HG03432 (cell line): ENCODE results near the gene EMD.
"Not testable (repeated sequence)": the region's sequence is repeated elsewhere in the genome, so short reads cannot be mapped to it uniquely, and the experiment has no call there.

ENCODE experiments used
- ATAC-seq: cut with Tn5 transposase; IDR thresholded peaks from one replicate; pipeline ENCODE4 v1.9.1; 2021; ENCODE audit warnings: mild to moderate bottlenecking, moderate library complexity; ENCODE audit not compliant: unreplicated experiment

EMD gene

DNA sequence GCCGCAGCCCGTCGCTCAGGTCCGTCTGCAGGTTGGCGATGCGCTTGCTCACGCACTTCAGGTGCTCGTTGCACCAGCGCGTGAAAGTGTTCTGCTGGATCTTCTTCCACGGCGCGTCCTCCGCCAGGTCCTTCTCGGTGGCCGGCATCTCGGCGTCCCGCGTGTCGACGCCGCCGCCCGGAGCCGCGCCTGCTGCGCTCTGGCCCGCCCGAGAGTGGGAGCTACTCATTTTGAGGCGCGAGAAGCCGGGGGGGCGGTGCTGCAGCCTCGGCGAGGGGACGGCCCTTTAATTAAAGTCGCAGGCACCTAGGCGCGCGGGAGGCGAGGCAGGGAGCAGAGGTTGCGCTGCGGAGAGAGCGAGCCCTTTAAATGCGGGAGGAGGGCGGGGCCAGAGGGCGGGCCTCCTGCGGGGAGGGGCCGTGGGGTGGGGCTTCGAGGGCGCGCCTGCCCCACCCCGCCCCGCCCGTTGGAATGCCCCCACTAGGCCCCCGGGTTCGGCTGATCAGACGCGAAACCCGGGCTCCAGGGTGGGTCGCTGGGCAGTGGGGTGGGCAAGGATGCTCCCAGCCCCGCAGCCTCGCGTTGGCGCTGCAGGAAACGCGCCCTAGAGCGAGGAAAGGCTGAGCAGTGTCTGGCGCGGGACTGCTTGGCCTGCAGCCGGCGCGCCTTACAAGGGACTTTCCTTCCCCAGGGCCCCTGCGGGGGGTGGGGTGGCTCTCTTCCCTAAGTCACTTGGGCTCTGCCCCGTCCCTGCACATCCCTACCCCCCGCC, 7.9 kb upstream of the EMD start:
- ATAC-seq: peak; percentile 61

DNA sequence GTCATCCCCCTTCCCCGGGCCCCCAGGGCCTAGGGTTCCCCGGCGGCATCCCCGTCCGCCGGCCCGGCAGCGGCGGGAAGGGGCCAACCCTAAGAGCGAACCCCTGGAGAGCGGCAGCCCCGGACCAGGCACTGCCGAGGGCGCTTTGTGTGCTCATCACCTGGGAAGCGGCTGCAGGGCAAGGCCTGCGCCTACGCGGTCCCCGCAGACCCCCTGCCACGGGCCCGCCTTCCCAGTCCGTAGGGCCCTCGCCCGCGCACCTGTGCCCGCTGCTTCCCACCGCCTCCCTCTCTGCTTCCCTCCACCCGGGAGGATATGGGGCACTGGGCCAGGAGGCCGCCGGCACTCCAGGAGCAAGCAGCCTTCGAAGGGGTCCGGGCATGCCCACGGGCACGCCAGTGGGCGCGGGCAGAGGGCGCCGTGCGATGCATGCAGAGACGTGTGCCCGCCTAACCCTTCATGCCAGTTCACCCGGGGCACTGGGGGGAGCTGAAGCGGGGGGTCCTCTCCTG, 7.2 kb upstream of the EMD start:
- no peak for ATAC-seq

DNA sequence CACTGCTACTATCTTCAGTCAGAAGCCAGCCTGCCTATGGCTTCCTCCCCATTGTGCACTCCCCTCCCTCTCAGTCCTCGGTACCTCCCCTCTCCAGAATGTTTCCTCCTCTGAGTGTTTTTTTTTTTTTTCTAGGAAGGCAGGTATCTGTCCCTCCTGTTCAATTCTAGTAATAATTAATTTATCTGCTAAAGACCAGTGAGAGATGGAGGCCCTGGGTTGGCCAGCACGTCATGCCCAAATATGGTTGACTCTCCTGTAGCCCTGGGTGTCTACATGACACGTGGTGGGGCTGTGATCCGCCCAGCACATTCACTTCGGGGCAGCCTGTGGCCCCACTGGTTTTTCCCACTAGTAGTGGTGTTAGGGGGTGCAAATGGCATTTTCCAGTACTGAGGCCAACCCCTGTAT, 6.5 kb upstream of the EMD start:
- no peak for ATAC-seq

DNA sequence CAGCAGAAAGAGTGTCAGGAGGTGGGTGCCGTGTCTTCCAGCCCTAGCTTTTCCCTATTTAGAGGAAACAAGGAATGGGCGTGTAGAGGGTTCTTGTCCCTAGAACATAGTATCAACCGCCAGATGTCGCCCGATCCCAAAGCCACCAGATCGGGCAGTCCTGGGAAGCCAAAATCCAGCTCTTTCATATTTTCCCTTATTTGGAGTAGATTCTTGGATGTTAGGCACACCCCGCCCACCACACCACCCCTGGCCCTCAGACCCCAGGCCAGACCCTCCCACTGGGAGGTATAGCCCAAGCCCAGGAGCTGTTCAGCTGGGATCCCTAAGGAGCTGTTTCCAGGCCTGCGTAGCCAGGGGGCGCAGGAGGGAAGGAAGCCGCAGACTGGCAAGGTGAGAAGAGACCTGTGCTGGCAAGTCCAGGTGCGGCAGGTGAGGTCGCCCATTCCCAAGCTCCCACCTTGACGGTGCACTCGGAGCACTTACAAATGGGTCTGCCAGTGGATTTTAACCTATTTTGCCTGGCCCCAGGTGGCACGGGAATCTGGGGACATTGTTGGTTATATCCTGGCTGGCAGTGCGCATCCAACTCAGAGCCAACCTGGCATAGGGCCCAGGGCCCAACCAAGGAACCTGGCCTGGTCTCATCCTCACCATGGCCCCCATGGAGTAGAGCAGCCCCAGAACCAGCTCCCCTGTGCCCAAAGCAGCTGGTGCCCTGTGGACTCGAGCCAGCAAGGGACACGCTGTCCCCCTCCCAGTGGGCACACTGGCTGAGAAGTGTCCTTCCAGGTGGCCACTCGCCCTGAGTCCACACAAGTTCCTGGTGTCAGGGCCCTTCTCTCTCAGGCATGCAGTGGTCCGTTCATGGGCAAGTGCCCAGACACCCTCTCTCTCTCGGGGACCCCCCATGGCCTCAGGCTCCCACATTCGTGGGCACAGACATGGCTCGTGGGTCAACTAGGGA, 5.5 kb upstream of the EMD start:
- no peak for ATAC-seq

DNA sequence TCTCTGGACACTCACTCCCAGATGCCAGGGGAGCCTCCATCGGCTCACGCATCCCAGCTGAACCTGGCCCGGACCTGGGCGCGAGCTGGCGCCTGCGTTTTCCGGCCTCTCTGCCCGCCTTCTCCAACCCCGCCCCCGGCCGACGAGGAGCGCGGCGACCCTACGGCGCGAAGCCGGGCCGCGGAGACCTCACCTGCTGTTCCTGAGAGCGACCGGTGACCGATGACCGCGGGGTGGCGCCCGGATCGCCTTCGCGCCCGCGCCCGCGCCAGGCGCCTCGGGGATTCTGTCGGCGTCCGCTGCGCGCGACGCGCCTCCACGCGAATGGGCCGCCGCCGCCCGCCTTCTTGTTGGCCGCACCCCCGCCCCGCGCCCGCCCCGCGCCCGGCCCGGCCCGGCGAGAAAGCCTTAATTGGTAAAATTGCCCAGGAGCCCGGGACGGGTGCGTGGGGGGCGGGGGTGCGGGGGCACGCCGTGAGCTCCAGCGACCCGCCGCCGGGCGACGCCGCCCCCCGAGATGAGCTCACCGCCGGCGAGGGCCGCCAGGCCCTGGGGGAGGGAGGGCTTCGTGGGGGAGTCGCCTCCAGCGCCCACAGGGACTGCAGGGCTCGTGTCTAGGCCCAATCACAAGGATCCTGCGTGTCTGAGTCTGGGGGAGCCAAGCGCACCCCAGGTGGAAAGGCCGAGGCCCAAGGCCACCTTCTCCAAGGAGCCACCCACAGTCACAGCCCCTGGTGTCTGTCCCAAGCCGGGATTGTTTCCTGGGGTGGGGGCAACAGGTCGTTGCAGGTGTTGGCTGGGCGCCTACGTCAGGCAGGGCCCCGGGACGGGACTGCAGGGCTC, 4.6 kb upstream of the EMD start, which contains the start of gene FLNA:
TSS of gene FLNA (minus strand) at position 322 of the 843 bp plus-strand sequence. CDS start 3,389 bp downstream, outside the sequence.
- ATAC-seq: no peak

DNA sequence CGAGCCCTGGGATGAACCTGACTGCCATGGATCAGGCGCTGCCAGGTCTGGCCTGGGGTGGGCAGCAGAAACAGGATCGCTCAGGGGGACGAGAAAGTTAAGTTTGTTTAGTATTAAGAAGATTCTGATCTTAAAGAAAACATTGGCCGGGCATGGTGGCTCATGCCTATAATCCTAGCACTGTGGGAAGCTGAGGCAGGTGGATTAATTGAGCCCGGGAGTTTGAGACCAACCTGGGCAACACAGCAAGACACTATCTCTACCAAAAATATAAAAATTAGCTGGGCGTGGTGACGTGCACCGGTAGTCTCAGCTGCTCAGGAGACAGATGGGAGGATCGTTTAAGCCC, 4.0 kb upstream of the EMD start:
- no peak for ATAC-seq

DNA sequence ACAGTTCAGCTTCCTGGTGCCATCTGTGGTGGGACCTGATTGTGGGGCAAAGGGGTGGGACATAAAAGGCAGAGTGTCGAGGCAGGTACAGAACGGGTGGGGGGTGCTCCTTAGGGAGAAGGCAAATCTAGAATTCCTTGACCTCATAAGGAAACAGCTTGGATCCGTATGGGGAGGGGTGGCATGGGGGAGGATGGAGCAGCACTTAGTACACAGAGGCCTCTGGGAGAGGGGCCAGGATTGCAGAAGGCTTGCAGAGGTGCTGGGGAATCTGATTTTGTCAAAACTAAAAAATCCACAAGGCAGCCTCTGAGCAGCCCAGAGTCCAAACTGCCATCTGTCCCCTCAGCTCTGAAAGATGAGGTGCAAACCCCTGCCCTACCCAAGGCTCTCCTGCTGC, 2.3 kb upstream of the EMD start:
- ATAC-seq: no peak

DNA sequence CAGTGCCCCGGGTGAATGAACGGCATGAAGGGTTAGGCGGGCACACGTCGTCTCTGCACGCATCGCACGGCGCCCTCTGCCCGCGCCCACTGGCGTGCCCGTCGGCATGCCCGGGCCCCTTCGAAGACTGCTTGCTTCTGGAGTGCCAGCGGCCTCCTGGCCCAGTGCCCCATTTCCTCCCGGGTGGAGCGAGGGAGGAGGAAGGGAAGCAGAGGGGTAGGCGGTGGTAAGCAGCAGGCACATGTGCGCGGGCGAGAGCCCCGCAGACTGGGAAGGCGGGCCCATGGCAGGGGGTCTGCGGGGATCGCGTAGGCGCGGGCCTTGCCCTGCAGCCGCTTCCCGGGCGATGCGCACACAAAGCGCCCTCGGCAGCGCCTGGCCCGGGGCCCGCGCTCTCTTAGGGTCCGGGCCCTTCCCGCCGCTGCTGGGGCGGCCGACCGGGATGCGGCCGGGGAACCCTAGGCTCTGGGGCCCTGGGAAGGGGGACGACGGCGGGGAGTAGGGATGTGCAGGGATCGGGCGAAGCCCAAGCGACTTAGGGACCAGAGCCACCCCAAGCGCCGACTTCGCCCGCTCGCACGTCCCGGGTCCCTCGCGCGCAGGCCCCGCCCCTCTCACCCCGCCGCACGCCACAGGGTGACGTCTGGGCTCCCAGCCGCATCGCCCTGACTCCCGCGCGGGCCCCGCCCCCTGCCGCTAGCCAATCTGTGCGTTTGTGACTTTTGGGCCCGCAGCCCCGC, 866 bp upstream of the EMD start:
- ATAC-seq: peak; percentile 8

DNA sequence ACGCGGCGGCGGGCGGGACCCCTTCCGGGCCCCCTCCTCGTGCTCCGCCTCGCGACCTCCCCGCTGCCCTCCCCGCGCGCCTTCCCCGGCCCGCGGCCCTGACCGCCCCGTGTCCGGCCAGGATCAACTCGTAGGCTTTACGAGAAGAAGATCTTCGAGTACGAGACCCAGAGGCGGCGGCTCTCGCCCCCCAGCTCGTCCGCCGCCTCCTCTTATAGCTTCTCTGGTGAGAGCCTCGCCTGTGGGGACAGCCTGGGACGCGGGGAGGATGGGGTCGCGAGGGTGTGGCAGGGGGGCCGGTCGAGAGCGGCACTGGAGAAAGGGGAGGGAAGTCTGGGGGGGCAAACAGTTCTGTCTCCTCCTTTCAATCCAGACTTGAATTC, 465 bp downstream of the EMD start:
- no peak for ATAC-seq

DNA sequence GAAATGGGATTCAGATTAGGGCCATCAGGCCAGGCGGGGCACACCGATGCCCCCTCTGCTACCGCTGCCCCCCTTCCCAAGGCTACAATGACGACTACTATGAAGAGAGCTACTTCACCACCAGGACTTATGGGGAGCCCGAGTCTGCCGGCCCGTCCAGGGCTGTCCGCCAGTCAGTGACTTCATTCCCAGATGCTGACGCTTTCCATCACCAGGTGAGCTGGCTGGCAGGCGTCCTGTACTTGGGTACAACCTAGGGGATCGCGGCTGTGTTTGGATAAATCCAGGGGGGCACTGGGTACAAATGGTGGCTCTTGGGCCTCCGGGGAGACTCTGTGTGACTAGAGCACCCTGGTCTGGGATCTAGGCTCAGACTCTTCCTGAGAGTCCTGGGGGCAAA, 1.1 kb downstream of the EMD start:
- no peak for ATAC-seq

DNA sequence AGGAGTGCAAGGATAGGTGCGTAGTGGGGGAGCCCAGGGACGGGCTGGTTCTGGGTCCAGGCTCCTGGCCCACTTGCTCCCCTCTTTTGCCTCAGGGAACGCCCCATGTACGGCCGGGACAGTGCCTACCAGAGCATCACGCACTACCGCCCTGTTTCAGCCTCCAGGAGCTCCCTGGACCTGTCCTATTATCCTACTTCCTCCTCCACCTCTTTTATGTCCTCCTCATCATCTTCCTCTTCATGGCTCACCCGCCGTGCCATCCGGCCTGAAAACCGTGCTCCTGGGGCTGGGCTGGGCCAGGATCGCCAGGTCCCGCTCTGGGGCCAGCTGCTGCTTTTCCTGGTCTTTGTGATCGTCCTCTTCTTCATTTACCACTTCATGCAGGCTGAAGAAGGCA, 1.7 kb downstream of the EMD start:
- ATAC-seq: no peak

DNA sequence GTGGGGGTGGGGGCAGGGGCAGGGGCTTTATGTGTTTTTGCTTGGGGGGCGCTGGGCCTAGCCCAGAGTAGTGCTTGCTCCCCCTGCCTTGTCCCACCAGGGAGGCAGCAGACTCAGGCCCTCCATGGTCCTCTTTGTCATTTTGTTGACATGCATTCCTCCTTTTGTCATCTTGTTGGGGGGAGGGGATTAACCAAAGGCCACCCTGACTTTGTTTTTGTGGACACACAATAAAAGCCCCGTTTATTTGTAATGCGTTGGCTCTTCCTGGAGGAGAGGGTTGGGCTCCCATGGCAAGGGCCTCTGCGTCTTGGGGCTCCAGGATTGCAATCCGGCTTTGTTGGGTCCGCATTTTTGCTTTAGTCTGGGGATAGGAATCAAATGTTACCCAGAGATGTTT, 2.2 kb downstream of the EMD start:
- ATAC-seq: no peak

DNA sequence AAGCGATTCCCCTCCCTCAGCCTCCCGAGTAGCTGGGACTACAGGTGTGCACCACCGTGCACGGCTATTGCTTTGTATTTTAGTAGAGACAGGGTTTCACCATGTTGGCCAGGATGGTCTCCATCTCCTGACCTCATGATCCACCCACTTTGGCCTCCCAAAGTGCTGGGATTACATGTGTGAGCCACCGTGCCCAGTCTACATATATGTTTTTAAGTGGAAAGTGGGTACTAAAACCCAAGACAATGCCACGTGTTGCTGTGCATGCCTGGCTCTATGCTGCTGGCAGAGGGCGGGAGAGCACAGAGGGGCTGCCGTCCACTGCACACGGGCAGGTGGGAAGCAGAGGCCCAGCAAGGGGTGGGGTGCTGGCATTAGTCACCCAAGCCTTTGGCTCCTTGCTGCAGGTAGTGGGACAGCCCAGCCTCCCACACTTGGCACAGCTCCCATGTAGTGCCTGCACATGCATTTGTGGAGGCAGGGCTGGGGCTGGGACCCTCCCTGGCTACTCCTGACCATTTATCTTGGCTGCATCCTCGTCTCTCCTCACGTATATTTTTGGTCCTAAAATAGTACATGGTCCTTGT, 3.5 kb downstream of the EMD start:
- ATAC-seq: no peak

DNA sequence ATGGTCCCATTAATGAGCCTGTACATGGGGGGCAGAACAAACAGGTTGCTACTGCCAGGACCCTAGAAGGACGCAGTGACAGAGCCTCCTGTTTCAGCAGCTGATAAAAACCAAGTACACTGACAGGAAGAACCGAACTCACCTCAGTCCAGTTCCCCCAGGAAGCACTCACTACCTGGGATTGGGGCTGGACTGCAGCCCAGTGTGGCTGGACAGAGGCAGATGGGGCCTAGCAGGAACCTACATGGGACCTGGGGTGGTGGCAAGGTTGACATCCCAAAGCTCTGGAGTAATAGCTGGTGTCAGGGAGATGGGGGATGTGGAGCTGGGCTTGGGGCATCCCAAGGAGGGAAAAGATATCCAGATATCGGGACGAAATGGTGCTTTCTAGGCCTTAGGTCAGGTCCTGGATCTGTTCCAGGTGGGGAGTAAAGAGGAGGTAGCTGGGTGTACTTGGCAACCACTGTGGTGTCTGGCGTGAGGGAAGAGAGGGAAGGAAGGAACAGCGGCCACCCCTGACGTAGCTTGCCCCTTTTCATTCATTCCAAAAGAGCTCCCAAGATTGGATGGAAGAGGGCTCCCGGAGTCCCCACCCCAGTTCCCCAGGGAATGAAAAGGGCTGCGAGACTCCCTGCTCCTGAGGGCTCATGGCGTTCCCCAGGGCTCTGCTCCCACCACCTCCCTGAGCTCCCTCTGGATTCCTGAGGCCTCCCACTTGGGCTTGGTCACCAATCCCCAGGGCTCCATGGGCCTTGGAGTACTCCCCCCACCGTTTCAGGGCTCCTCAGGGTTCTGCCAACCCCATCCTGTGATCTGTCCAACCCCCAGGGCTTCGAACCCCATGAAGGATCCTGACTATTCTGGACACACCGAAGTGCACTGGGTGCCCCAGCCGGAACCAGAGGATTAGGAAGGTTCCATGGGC, 4.5 kb downstream of the EMD start:
- no peak for ATAC-seq

DNA sequence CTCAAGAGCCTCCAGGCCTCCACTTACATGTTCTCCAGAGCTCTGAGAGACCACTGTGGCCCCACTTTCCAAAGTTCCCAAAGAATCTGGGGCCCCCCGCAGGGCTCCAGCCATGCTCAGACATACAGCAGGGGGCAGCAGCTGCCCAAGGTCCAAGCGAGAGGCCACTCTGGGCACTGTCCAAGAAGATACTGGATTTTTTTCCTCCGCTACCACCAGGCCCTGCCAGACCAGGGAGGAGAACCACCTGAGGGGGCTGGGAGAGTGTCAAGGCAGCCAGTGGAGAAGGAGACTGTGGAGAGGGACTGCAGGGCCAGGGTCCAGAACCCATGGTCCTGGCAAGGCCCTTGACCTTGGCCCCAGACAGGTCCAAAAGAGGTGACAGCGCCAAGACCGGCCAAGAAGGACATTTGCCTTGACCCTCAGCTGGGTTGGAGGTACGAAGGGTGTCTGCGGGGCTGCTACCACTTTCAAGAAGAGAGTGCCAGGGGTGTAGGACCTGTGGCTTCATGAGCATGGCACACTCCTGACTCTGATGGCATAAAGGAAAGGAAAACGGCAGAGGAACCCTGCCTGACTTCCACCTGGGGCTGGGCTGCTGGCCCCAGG, 5.3 kb downstream of the EMD start:
- no peak for ATAC-seq

DNA sequence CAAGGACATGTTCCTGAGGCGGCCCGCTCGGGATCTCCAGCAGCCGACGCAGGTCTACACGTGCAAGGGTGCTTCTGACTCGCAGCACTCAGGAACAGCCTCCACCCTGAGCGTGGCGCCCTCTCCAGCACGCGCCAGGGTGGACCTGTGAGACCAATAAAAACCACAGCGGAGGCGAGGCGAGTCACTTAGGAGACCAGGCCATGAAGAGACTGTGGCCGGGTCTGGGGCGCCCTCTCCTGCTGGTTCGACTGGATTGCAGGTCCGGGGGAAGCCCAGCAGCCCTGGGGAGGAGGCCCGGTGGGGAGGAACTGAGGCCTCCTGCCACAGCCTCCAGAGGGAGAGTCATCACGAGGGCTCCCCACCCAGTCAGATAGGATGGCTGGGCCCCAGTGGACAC, 9.0 kb downstream of the EMD start:
- not testable (repeated sequence) for ATAC-seq

DNA sequence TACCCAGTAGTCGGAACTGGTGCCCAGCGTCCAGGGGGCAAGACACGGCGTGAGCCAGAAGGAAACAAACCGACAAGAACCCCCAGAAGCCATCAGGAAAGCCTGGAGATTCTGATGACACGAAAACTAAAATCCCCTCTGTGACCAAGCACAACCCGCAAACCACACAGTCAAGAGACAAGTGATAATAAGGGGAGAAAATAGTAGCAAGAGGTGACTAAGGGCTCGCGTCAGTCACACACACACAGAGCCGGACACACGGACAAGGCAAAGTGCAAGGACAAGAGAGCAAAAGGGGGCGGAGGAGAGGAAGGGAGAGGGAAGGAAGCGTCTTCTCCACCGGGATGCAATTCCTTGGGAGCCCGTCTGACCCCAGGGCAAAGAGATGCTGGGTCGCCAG, 9.6 kb downstream of the EMD start:
- ATAC-seq: not testable (repeated sequence)
